ENCODE results near the gene FAM50B.

GRCh38 chr6:3899970-3900439, 50.8 kb downstream of the FAM50B start:
- TF ChIP-seq CTCF (conservative IDR thresholded peaks at IDR 0.05 in 1 of 2, IDR thresholded peaks at IDR 0.05 in 1 of 2; ENCODE audit: extremely low read depth in 1 of 2, insufficient read depth in 1 of 2, low read depth in 1 of 2, low read length in 2 of 2): no peak
- TF ChIP-seq EZH2 (IDR thresholded peaks at IDR 0.05; ENCODE audit: borderline replicate concordance, low read length): no peak

Measured in mammary epithelial cell (primary cell).